Dermis microvascular lymphatic vessel endothelial cell (primary cell): ENCODE measurements around the gene ZNF426. TPM values are rescaled to one million over a fixed set of nuclear protein-coding genes. Genes with fewer than 3 reads are reported as not detected.
"Not testable (repeated sequence)": the region's sequence is repeated elsewhere in the genome, so short reads cannot be mapped to it uniquely, and the experiment has no call there.

ENCODE experiments used
- DNase-seq, 2 donors: peaks; one replicate each; pipeline versions ENCODE4 v3.0.0 to v3.0.0-alpha.2; 2010; ENCODE audit warnings: low read depth in 2 of 2
- total RNA-seq: library from RNA; depleted of rRNA; stranded (reverse); fragments of >200 nt; gene quantifications from 2 replicates; pipeline ENCODE4 v1.2.1, GENCODE V29; 2014

The ZNF426 gene
- total RNA-seq = 15.9 and 17.7 TPM in 2 replicates

DNA sequence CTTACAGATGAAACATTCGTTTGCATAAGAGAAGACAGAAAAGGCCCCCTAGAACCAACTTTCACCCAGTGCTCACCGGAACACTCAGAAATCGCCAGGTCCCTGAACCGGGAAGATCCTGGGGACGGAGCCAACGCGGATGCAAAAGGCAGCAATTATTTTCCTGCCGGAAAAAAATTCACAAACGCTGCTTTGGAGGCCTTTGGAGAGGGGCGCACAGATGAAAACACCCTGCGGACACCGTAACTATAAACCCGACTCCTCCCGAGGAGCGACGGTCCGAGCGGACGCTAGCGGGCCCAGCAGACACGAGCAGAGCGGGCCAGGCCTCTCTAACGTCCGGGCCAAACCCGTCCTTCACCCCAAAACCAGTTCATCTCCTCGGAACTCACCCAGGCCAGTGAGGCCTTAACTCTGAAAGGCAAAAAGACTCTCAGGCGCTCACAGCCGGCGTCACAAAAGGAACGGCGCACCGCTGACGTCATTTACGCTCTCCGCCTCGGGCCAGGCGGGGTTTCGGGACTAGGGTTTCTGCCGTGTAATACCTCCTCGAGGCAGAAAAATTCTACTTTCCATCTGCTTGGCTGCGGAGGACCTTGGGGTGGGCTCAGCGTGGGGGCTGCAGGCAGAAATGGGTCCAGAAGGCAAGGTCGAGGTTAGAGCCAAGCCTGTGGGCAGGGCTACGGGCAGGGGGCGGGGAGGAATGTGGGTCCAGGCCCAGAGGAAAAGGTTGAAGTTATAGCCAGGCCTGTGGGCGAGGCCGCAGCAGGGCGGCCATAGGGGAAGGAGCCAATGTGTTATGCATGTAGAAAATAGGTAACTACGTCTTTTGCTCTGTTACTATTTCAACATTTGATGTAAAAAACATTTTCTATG is at the start of gene ZNF426:
ZNF426 (minus strand) TSS at position 463 of the 876 bp plus-strand sequence. CDS start 2,413 bp downstream, outside the sequence.
- peak; percentile 84 to 91 for DNase-seq

DNA sequence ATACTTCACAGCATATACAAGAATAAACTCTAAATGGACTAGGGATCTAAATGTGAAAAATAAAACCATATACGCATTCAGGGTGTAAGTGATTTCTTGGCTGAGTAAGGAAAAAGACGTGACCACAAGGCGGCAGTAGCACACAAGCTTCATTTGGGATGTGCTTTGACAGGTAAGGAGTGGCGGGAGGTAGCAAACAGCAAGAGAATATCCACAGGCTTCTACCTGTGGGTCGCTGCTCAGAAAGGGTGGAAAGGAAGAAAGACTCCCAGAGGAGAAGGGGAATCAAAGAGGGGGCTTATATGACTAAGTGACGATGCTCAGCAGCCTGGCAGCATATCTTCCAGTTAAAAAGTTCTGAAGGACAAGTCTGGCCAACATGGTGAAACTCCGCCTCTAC is 48.3 kb upstream of the ZNF426 start:
- DNase-seq = peak; percentile 72 to 75

- peak; percentile 66 to 79 for DNase-seq
These were observed 45.8 kb upstream of the ZNF426 start, which contains the start of gene ZNF121 for GRCh38 chr19:9584073-9584833. TSS of gene ZNF121 (minus strand) at chr19:9584504. CDS start at chr19:9568097, 16,407 bp downstream.

- DNase-seq = not testable (repeated sequence)
These were observed 43.8 kb upstream of the ZNF426 start for GRCh38 chr19:9582081-9582725.

- DNase-seq = no peak
These were observed 42.3 kb upstream of the ZNF426 start for GRCh38 chr19:9580728-9581127.

DNA sequence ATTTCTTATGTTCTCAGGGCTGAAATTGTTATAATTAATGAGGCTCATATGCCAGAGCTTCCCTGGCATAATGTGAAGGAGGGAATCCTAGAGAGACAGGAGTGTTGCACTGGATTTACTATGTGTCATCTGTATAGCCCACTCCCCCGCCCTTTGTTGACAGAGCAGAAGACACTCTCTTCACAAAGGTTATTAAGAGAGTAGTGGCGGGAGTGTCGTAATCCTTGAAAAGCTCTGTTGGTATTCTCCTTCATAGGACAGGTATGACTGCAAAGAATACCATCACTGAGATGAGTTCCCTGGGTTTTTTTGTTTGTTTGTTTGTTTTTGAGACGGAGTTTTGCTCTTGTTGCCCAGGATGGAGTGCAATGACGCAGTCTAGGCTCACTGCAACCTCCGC is 31.8 kb upstream of the ZNF426 start:
- no peak for DNase-seq

DNA sequence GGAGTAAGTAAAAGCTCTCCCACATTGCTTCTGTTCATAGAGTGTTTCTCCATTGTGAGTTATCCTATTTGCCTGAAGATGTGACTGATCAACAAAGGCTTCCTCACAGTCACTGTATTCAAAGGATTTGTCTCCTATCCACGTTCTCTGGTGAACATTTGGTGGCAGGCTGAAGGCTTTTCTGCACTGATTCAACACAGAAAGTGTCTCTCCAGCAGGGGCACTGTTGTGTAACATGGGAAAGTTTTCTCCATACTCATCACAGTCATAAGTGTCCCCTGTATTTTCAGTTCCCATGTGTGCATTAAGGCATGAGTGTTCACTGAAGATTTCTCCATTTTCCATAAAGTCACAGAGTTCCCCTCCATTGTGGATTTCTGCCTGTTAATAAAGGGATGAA is 28.3 kb upstream of the ZNF426 start:
- DNase-seq = no peak

DNA sequence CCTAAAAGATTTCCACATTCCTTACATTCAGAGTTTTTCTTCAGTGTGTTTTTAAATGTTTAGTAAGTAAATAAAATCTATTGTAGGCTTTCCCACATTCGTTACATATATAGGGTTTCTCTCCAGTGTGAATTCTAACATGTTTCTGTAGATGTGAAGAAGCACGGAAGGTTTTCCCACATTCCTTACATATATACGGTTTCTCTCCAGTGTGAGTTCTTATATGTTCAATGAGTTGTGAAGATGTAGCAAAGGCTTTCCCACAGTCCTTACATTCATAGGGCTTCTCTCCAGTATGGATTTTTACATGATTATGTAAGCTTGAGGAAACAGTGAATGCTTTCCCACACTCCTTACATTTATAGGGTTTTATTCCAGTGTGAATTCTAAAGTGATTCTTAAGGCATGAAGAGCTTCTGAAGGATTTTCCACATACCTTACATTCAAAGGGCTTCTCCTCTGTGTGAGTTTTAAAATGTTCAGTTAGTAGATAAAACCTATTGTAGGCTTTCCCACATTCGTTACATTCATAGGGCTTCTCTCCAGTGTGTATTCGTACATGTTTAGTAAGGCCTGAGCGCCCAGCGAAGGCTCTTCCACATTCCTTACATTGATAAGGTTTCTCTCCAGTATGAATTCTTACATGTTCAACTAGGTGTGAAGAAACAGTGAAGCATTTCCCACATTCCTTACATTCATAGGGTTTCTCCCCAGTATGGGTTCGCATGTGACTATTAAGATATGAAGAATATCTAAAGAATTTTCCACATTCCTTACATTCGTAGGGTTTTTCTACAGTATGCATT is 27.7 kb upstream of the ZNF426 start:
- DNase-seq = no peak

DNA sequence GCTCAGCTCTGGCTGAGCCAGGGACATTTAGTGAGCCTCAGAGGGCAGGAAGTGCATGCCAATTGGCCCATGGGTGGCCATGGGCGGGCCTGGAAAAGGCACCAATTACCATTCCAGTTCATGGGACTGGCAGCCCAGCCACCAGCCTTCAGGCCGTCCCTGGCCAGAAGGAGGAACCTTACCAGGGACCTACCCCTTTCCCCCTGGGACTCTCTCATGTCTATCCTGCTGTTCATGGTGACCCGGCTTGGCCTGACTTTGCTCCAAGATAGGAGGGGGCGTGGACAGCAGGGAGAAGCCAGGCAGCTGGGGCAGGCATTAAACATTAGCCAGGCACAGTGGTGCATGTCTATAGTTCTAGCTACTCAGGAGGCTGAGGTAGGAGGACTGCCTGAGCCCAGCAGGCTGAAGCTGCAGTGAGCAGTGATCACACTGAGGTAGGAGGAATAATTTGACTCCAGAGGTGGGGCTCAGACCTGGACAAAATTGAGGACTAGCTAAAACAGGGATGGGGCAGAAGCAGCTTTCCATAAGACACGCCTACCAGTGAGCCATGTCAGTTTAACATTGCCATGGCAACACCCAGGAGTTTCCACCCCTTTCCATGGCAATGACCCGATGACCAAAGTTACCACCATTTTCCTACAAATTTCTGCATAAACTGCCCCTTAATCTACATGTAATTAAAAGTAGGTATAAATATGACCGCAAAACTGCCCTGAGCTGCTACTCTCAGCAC is 14.3 kb upstream of the ZNF426 start:
- no peak for DNase-seq

GRCh38 chr19:9547870-9548269 is 9.4 kb upstream of the ZNF426 start:
- DNase-seq = no peak

DNA sequence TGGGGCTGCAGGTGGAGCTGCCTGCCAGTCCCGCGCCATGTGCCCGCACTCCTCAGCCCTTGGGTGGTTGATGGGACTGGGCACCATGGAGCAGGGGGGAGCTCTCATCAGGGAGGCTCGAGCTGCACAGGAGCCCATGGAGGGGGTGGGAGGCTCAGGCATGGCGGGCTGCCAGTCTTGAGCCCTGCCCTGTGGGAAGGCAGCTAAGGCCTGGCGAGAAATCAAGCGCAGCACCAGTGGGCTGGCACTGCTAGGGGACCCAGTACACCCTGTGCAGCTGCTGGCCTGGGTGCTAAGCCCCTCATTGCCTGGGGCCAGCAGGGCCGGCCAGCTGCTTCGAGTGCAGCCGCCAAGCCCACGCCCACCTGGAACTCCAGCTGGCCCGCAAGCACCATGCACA is 2.8 kb upstream of the ZNF426 start:
- DNase-seq = not testable (repeated sequence)

DNA sequence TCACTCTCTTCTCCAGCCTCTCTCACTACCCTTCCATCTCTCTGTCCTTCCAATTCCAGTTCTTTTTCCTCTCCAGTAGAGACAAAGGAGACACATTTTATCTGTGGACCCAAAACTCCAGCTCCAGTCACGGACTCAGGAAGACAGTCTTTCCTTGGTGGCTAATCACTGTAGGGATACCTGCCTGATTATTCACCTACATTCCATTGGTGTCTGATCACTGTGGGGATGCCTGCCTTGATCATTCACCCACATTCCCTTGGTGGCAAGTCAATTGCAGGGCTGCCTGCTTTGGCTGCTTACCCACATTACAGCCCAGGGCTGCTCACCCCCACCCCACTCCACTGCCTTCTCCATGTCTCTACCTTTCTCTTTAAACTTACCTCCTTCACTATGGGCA is 1.5 kb upstream of the ZNF426 start:
- DNase-seq = not testable (repeated sequence)

GRCh38 chr19:9539201-9539600 is 756 bp upstream of the ZNF426 start:
- not testable (repeated sequence) for DNase-seq

DNA sequence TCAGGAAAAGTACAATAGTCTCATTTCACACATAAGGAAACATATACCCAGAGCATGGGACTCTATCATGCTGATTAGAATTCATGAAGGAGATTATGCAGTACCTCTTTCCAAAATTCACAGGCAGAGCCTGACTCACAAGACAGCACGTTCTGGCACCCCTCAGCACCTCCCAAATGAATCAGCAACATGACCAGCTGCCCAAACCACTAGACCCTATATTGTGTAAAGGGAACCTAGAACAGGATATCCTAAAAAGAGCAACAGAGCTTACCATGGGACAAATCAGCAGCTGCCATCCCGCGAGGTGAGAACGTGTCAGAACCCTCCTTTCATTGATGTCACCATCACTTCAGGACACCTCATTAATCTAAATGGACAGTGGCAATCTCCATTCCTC is 2.5 kb downstream of the ZNF426 start:
- no peak for DNase-seq

DNA sequence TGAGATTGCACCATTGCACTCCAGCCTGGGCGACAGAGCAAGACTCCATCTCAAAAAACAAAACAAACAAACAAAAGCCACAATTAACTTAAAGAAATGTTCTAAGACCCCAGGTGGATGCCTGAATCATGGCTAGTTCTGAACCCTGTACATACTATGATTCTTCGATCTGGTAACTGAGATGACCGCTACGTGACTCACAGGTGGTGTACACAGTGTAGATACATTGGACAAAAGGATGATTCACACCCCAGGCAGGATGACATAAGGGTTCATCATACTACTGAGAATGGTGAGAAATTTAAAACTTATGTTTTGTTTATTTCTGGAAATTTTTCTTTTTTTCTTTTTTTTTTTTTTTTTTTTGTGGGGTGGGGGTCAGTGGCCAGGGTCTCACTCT is 6.5 kb downstream of the ZNF426 start:
- DNase-seq = no peak

GRCh38 chr19:9528757-9529336 is 9.6 kb downstream of the ZNF426 start:
- no peak for DNase-seq

GRCh38 chr19:9523885-9524474 is 14.5 kb downstream of the ZNF426 start:
- no peak for DNase-seq

GRCh38 chr19:9507285-9507684 is 31.2 kb downstream of the ZNF426 start:
- no peak for DNase-seq

GRCh38 chr19:9500796-9501195 is 37.6 kb downstream of the ZNF426 start:
- no peak for DNase-seq
